ENCODE data around the gene FIBCD1.

Gene FIBCD1

DNA sequence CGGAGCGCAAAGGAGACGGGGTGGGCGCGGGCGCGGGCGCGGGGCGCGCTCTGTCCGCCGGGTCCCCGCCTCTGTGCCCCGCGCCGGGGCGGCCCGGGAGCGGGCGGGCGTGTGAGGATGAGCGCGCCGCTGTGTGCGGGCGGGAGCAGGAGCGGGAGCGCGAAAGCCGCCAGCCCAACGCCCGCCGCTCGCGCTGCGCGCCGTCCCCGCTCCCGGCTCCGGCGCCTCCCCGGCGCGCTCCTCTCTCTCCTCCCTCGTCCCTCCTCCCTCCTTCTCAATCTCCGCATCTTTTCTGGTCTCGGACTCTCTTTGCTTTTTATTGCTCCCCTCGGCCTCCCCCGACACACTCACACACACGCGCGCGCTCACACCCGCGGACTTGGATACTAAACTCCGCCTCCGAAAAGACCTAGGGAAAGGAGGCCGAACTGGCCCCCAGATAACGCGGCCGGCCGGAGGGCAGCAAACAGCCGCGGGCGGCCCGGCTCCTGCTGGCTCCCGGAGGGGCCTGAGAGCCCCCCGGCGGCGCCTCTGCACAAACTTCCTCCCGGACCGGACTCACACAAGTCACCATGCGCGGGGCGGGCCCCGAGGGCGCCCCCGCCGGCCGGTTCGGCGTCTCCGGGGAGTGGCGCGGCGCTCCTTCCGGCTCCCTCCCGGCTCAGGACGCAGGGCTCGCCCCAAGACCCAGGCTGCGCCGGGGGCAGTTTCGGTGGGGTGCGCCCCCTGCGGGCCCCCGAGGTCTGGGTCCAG, at the start of gene FIBCD1:
FIBCD1 (minus strand) TSS at position 596 of the 753 bp plus-strand sequence. CDS start 640 bp downstream, outside the sequence.
- peak within 1 kb of the TSS; percentile 46 for H3K4me3 ChIP-seq (replicated peaks; ENCODE audit: low read depth, low read length)
- no peak for DNase-seq (ENCODE audit: extremely low read depth, low read depth)
- TF ChIP-seq CTCF (IDR thresholded peaks at IDR 0.05; ENCODE audit: low read depth, low read length, missing control alignments) = peak; percentile 42

DNA sequence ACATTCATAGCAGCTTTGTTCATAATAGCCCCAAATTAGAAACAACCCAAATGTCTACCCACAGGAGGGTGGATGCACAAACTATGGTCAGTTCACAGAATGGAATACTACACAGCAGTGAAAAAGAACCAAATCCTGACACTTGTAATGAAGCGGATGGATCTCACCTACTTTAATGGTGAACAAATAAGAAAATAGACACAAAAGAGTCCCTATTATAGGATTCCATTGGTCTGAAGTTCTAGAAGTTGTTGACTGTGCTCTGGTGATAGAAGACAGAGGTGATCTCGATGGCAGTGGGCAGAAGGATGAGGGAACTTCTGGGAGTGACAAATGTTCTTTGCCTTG, 49.3 kb upstream of the FIBCD1 start:
- H3K4me3 ChIP-seq (replicated peaks; ENCODE audit: low read depth, low read length) = no peak overlapping the region
- DNase-seq (ENCODE audit: extremely low read depth, low read depth) = no peak
- no peak for TF ChIP-seq CTCF (IDR thresholded peaks at IDR 0.05; ENCODE audit: low read depth, low read length, missing control alignments)

DNA sequence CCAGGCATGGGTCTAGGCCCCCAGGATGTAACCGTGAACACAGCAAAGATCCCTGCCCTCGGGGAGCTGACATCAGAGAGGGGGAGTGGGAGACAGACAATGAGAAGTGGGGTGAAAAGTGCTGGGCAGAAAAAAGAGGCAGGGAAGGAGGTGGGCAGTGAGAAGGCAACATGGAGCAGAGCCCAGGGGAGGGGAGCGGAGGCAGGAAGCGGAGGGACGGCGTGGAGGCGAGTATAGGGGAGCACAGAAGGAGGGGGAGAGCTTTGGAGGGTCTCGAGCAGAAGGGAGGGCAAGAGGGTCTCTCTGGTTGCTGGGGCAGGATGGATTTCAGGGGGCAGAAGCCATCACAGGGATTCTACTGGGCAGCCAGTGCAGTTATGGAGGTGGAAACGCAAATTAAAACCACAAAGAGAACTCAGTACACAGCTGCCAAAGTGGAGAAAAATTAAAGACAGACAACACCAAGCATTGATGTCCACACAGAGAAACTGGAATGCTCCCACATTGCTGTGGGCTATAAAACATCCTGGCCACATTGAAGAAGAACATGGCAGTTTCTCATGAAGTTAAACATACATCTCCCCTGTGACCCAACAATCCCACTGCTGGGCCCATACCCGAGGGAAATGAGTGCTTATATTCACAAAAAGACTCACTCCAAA, 48.8 kb upstream of the FIBCD1 start:
- no peak overlapping the region for H3K4me3 ChIP-seq (replicated peaks; ENCODE audit: low read depth, low read length)
- DNase-seq (ENCODE audit: extremely low read depth, low read depth) = no peak
- no peak for TF ChIP-seq CTCF (IDR thresholded peaks at IDR 0.05; ENCODE audit: low read depth, low read length, missing control alignments)

DNA sequence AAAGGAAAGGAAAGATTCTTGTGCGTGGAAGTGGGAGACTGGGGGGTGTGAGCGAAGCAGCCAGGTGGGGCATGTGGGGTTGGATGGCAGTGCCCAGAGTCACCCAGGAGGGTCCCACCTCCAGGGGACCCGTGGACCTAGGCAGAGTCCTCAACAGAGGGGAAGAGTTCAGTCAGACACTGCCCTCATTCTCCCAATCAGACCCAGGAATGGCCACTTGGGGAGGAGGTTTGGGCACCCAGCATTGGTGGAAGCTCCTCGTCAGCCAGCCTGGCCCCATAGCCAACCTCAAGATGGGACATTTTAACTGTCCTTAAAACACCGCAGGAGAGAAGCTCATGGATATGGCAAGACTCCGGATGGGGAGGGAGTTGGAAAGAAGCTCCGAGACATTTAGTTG, 48.0 kb upstream of the FIBCD1 start:
- no peak for TF ChIP-seq CTCF (IDR thresholded peaks at IDR 0.05; ENCODE audit: low read depth, low read length, missing control alignments)
- DNase-seq (ENCODE audit: extremely low read depth, low read depth) = no peak
- no peak overlapping the region for H3K4me3 ChIP-seq (replicated peaks; ENCODE audit: low read depth, low read length)

- H3K4me3 ChIP-seq (replicated peaks; ENCODE audit: low read depth, low read length) = no peak overlapping the region
- TF ChIP-seq CTCF (IDR thresholded peaks at IDR 0.05; ENCODE audit: low read depth, low read length, missing control alignments) = no peak
- no peak for DNase-seq (ENCODE audit: extremely low read depth, low read depth)
Measured at GRCh38 chr9:130986356-130986965, 47.4 kb upstream of the FIBCD1 start.

DNA sequence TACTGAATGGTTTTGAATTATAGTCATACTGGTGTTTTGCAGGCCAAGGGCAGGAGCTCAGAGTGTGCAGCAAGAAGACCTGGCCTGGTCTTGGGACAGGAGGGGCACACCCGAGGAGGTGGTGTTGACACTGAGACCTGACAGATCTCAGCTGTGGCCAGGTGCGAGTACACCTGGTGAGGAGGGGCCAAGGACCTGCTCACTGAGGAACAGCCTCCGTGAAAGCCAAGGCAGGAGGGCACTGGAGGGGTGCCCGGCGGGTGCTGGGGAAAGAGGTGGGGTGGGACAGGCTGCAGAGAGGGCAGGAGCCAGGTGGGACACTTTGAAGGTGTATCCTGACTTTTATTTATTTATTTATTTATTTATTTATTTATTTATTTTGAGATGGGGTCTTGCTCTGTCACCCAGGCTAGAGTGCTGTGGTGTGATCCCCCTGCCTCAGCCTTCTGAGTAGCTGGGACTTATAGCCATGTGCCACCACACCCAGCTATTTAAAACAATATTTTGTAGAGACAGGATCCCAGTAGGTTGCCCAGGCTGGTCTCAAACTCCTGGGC, 46.6 kb upstream of the FIBCD1 start:
- no peak for TF ChIP-seq CTCF (IDR thresholded peaks at IDR 0.05; ENCODE audit: low read depth, low read length, missing control alignments)
- no peak for DNase-seq (ENCODE audit: extremely low read depth, low read depth)
- H3K4me3 ChIP-seq (replicated peaks; ENCODE audit: low read depth, low read length) = no peak overlapping the region

Data from HFF-Myc (cell line).